WTC11 (cell line): ENCODE data around the gene XPR1. TPM values are rescaled to one million over a fixed set of nuclear protein-coding genes. Genes with fewer than 3 reads are reported as not detected.

Experiments used
- ATAC-seq: fragments of 200-7000 bp; cut with Tn5 transposase; 2 replicates; pipeline ENCODE4 v1.10.0; 2021; ENCODE audit warnings: mild to moderate bottlenecking, moderate library complexity
- CTCF ChIA-PET: fragments of 300-600 bp; sonication (Branson Sonifier 250); formaldehyde crosslinking; loops from one replicate; lab custom pipeline; 2021; ENCODE audit warnings: antibody characterized with exemption; lab: Charles Lee
- POLR2A ChIA-PET: fragments of 350-600 bp; sonication (Branson Sonifier 250); formaldehyde crosslinking; loops from one replicate; lab custom pipeline; 2021; ENCODE audit warnings: antibody characterized with exemption; lab: Charles Lee
- DNase-seq: peaks from one replicate; pipeline ENCODE4 v3.0.0; 2021; ENCODE audit warnings: low spot score
- H3K27ac Mint-ChIP-seq: 2 replicates; pipeline ENCODE4 v1.8.0; 2021; ENCODE audit warnings: mixed read lengths
- H3K27me3 Mint-ChIP-seq: 2 replicates; pipeline ENCODE4 v1.8.0; 2021; ENCODE audit warnings: low read depth, mild to moderate bottlenecking, moderate library complexity, mixed read lengths
- H3K36me3 Mint-ChIP-seq: 2 replicates; pipeline ENCODE4 v1.8.0; 2021; ENCODE audit warnings: mixed read lengths
- H3K4me1 Mint-ChIP-seq: 2 replicates; pipeline ENCODE4 v1.8.0; 2022; ENCODE audit warnings: mixed read lengths
- H3K4me3 Mint-ChIP-seq: 2 replicates; pipeline ENCODE4 v1.8.0; 2021; ENCODE audit warnings: mild to moderate bottlenecking, moderate library complexity, mixed read lengths
- H3K9me3 Mint-ChIP-seq: 2 replicates; pipeline ENCODE4 v1.8.0; 2021; ENCODE audit warnings: mixed read lengths
- GABPB1 ChIP-seq: sonication (generic); formaldehyde crosslinking; IDR thresholded peaks from 2 replicates; pipeline ENCODE4 v1.8.1; 2023; ENCODE audit warnings: mild to moderate bottlenecking, missing genetic modification reagents
- MXD4 ChIP-seq: fragments of 250-450 bp; sonication (Bioruptor Pico); IDR thresholded peaks from 2 replicates; pipeline ENCODE4 v1.8.0; 2021; ENCODE audit warnings: mild to moderate bottlenecking, moderate library complexity, borderline replicate concordance
- NFE2L1 ChIP-seq: sonication (generic); formaldehyde crosslinking; IDR thresholded peaks from 2 replicates; pipeline ENCODE4 v1.8.1; 2023; ENCODE audit warnings: missing genetic modification reagents
- NR1H2 ChIP-seq: sonication (generic); formaldehyde crosslinking; IDR thresholded peaks from 2 replicates; pipeline ENCODE4 v1.9.0; 2021; ENCODE audit warnings: mild to moderate bottlenecking, moderate library complexity, missing genetic modification reagents
- OVOL2 ChIP-seq: fragments of 250-450 bp; sonication (Bioruptor Pico); IDR thresholded peaks from 2 replicates; pipeline ENCODE4 v1.9.0; 2021; ENCODE audit warnings: mild to moderate bottlenecking, borderline replicate concordance
- TCF7 ChIP-seq: sonication (generic); formaldehyde crosslinking; IDR thresholded peaks from 2 replicates; pipeline ENCODE4 v1.8.0; 2022; ENCODE audit warnings: mild to moderate bottlenecking, low read depth, missing genetic modification reagents, moderate library complexity
- ZBTB21 ChIP-seq: sonication (generic); formaldehyde crosslinking; IDR thresholded peaks from 2 replicates; pipeline ENCODE4 v1.8.1; 2023; ENCODE audit warnings: mild to moderate bottlenecking, missing genetic modification reagents, borderline replicate concordance
- ZNF138 ChIP-seq: sonication (generic); formaldehyde crosslinking; conservative IDR thresholded peaks from 2 replicates; pipeline ENCODE4 v1.8.1; 2022; ENCODE audit warnings: mild to moderate bottlenecking, moderate library complexity, missing genetic modification reagents
- total RNA-seq: library from RNA; stranded (reverse); gene quantifications from 3 replicates; pipeline ENCODE4 v1.2.3, GENCODE V29; 2021
- TF ChIP-seq, protein P1 (sequence below): sonication (generic); formaldehyde crosslinking; IDR thresholded peaks from 2 replicates; pipeline ENCODE4 v1.8.1; 2022; ENCODE audit warnings: low read depth, mild to moderate bottlenecking, moderate library complexity, missing genetic modification reagents, borderline replicate concordance
- TF ChIP-seq, protein P2 (sequence below): sonication (generic); formaldehyde crosslinking; IDR thresholded peaks from 2 replicates; pipeline ENCODE4 v1.8.0; 2023; ENCODE audit warnings: missing genetic modification reagents, mild to moderate bottlenecking, borderline replicate concordance
- TF ChIP-seq, protein P3 (sequence below): sonication (generic); formaldehyde crosslinking; IDR thresholded peaks from 2 replicates; pipeline ENCODE4 v1.8.0; 2022; ENCODE audit warnings: mild to moderate bottlenecking, missing genetic modification reagents

The XPR1 gene
- total RNA-seq, 1 experiment from 2014 or later: 34.6 TPM

DNA sequence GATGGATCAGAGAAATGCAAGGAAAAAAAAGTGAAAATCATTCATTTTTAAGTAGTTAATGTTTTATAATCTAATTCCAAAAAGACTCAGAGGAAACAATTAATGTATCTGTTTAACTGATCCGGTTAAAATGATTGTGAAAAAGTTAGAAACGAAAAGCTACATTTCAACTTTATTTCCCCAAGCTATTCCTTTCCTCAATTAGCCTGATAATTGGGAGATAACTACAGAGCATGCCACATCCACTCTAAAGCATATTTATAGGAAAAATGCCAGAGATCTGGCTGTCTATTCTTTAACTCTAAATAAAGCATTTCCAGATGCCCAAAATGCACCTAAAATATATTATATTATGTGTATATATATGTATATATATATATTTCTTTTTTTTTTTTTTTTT lies 35.9 kb upstream of the XPR1 start (continued):
- TF ChIP-seq, protein P1, sequence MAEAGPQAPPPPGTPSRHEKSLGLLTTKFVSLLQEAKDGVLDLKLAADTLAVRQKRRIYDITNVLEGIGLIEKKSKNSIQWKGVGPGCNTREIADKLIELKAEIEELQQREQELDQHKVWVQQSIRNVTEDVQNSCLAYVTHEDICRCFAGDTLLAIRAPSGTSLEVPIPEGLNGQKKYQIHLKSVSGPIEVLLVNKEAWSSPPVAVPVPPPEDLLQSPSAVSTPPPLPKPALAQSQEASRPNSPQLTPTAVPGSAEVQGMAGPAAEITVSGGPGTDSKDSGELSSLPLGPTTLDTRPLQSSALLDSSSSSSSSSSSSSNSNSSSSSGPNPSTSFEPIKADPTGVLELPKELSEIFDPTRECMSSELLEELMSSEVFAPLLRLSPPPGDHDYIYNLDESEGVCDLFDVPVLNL: no peak
- no peak for TF ChIP-seq NFE2L1 (CRISPR knock-in tag)

- ChIA-PET CTCF (no interaction called here), POLR2A (no interaction called here)
- H3K36me3 Mint-ChIP-seq: no peaks in the 10 kb centered on the region
- DNase-seq: no peak
- no peaks in the 10 kb centered on the region for H3K27me3 Mint-ChIP-seq
- ATAC-seq: no peak
- H3K9me3 Mint-ChIP-seq: no peaks in the 10 kb centered on the region
- no peak overlapping the region for H3K4me3 Mint-ChIP-seq
- no peak overlapping the region for H3K27ac Mint-ChIP-seq
- H3K4me1 Mint-ChIP-seq: no peaks in the 10 kb centered on the region
- no peak for TF ChIP-seq ZNF138
- TF ChIP-seq, all 79 proteins: peak for 0
These were observed 34.3 kb upstream of the XPR1 start for GRCh38 chr1:180597520-180597919.

DNA sequence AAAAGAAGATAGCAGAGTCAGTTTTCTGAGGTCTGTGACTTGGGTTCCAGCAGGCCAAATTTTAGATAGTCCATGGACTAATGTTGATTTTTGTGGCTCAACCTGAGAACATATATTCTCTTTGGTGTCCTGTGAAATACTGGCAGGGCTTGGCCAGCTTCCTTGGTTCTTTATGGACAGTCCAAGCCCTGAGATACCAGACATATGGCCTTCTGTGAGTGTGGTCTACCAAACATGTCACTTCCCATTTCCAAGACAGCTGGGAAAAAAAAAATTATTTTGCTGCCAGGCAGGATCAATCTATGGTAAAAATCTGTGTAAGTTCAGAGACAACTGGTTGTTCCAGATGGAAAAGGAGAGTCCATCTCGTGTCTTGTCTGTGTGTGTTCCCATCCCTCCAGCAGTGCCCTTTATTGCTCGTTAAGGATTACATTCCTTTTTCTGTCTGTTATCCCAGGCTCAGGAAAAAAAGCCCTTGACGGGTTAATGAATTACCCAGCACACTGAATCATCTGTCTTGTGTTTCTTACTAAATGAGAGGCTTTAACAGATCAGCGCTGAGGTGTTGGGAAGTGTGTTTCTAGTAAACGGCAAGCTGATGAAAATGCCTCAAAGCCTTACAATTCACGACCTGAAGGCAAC lies 33.4 kb upstream of the XPR1 start:
- no peaks in the 10 kb centered on the region for H3K4me1 Mint-ChIP-seq
- no peak overlapping the region for H3K27ac Mint-ChIP-seq
- no peak for DNase-seq
- no peaks in the 10 kb centered on the region for H3K27me3 Mint-ChIP-seq
- CTCF ChIA-PET: interaction anchor here (0.7 kb wide), 2 partner anchors 25 to 564 kb away, joined by 3 read pairs; no protein-coding TSS in a partner anchor
- no peak for TF ChIP-seq OVOL2
- 0 out of 2 replicates have a peak, but pooled peaks have one; percentile 13 for TF ChIP-seq GABPB1 (CRISPR knock-in tag)
- no peak for ATAC-seq
- no peaks in the 10 kb centered on the region for H3K9me3 Mint-ChIP-seq
- no peak overlapping the region for H3K4me3 Mint-ChIP-seq
- POLR2A ChIA-PET: no interaction called here
- H3K36me3 Mint-ChIP-seq: no peaks in the 10 kb centered on the region

- ATAC-seq: no peak
- TF ChIP-seq, protein P2, sequence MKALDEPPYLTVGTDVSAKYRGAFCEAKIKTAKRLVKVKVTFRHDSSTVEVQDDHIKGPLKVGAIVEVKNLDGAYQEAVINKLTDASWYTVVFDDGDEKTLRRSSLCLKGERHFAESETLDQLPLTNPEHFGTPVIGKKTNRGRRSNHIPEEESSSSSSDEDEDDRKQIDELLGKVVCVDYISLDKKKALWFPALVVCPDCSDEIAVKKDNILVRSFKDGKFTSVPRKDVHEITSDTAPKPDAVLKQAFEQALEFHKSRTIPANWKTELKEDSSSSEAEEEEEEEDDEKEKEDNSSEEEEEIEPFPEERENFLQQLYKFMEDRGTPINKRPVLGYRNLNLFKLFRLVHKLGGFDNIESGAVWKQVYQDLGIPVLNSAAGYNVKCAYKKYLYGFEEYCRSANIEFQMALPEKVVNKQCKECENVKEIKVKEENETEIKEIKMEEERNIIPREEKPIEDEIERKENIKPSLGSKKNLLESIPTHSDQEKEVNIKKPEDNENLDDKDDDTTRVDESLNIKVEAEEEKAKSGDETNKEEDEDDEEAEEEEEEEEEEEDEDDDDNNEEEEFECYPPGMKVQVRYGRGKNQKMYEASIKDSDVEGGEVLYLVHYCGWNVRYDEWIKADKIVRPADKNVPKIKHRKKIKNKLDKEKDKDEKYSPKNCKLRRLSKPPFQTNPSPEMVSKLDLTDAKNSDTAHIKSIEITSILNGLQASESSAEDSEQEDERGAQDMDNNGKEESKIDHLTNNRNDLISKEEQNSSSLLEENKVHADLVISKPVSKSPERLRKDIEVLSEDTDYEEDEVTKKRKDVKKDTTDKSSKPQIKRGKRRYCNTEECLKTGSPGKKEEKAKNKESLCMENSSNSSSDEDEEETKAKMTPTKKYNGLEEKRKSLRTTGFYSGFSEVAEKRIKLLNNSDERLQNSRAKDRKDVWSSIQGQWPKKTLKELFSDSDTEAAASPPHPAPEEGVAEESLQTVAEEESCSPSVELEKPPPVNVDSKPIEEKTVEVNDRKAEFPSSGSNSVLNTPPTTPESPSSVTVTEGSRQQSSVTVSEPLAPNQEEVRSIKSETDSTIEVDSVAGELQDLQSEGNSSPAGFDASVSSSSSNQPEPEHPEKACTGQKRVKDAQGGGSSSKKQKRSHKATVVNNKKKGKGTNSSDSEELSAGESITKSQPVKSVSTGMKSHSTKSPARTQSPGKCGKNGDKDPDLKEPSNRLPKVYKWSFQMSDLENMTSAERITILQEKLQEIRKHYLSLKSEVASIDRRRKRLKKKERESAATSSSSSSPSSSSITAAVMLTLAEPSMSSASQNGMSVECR (CRISPR knock-in tag): no peak
- TF ChIP-seq NR1H2 (CRISPR knock-in tag): no peak
- H3K27ac Mint-ChIP-seq: no peak overlapping the region
- POLR2A ChIA-PET: no interaction called here
- CTCF ChIA-PET: interaction anchor here (0.6 kb wide), 1 partner anchor 18 kb away, joined by 7 read pairs; no protein-coding TSS in a partner anchor
- H3K27me3 Mint-ChIP-seq: no peaks in the 10 kb centered on the region
- H3K36me3 Mint-ChIP-seq: no peaks in the 10 kb centered on the region
- no peaks in the 10 kb centered on the region for H3K4me1 Mint-ChIP-seq
- H3K4me3 Mint-ChIP-seq: no peak overlapping the region
- H3K9me3 Mint-ChIP-seq: no peaks in the 10 kb centered on the region
- no peak for DNase-seq
These were observed 31.5 kb upstream of the XPR1 start for GRCh38 chr1:180600343-180600742.

GRCh38 chr1:180601512-180601911 lies 30.3 kb upstream of the XPR1 start:
- ChIA-PET CTCF (no interaction called here), POLR2A (no interaction called here)
- no peak for ATAC-seq
- H3K27ac Mint-ChIP-seq: no peak overlapping the region
- H3K4me1 Mint-ChIP-seq: no peaks in the 10 kb centered on the region
- no peaks in the 10 kb centered on the region for H3K36me3 Mint-ChIP-seq
- H3K9me3 Mint-ChIP-seq: no peaks in the 10 kb centered on the region
- H3K27me3 Mint-ChIP-seq: no peaks in the 10 kb centered on the region
- TF ChIP-seq MXD4 (CRISPR knock-in tag) (no peak), ZBTB21 (no peak), TCF7 (CRISPR knock-in tag) (no peak), NFE2L1 (CRISPR knock-in tag) (no peak)
- TF ChIP-seq, protein P3, sequence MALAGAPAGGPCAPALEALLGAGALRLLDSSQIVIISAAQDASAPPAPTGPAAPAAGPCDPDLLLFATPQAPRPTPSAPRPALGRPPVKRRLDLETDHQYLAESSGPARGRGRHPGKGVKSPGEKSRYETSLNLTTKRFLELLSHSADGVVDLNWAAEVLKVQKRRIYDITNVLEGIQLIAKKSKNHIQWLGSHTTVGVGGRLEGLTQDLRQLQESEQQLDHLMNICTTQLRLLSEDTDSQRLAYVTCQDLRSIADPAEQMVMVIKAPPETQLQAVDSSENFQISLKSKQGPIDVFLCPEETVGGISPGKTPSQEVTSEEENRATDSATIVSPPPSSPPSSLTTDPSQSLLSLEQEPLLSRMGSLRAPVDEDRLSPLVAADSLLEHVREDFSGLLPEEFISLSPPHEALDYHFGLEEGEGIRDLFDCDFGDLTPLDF (CRISPR knock-in tag): no peak
- H3K4me3 Mint-ChIP-seq: no peak overlapping the region
- DNase-seq: no peak
